Left lung (tissue), 10 donors: ENCODE data around the gene LDLRAD2. TPM values are rescaled to one million over a fixed set of nuclear protein-coding genes. Genes with fewer than 3 reads are reported as not detected.

ENCODE experiments used
- ATAC-seq: fragments of 200-7000 bp; cut with Tn5 transposase; one replicate; pipeline ENCODE4 v1.9.1; 2020; ENCODE audit warnings: moderate library complexity
- DNase-seq, 4 donors: peaks; one replicate each; pipeline ENCODE4 v3.0.0-alpha.2; 2013 to 2020
- H3K27ac ChIP-seq, 2 donors: fragments of 200-600 bp; sonication (generic) in 1 of 2; one replicate each; pipeline versions ENCODE4 v1.5.0 to v1.8.0; 2020 to 2021
- H3K27me3 ChIP-seq, 2 donors: fragments of 200-600 bp; sonication (generic) in 1 of 2; one replicate each; pipeline versions ENCODE4 v1.5.0 to v1.8.0; 2020 to 2021
- H3K36me3 ChIP-seq, 2 donors: fragments of 200-600 bp; sonication (generic) in 1 of 2; one replicate each; pipeline versions ENCODE4 v1.5.0 to v1.8.0; 2020 to 2021
- H3K4me1 ChIP-seq, 2 donors: fragments of 200-600 bp; one replicate each; pipeline ENCODE4 v1.8.0; 2021
- H3K4me3 ChIP-seq, 2 donors: fragments of 200-600 bp; sonication (generic) in 1 of 2; one replicate each; pipeline versions ENCODE4 v1.5.0 to v1.8.0; 2020 to 2021; ENCODE audit warnings: mild to moderate bottlenecking in 1 of 2
- H3K9me3 ChIP-seq, 2 donors: fragments of 200-600 bp; sonication (generic) in 1 of 2; one replicate each; pipeline versions ENCODE4 v1.5.0 to v1.8.0; 2020 to 2021
- intact Hi-C, 2 donors: fragments of 100-400 bp; cut with DNase I; formaldehyde crosslinking; loops; one replicate each; pipeline versions ENCODE4 v1.11.2 to v1.14.2; 2022
- polyA plus RNA-seq, 6 donors: library from polyadenylated mRNA; unstranded; fragments of 120-200 nt; gene quantifications; one replicate each; pipeline ENCODE4 v1.2.1, GENCODE V29; 2013; ENCODE audit not compliant: insufficient read length in 6 of 6
- total RNA-seq, 2 donors: library from RNA; stranded (reverse); fragmentation: NEBNext Ultra II Directional; extraction: Animal tissue kit (Norgen Biotek cat#: 25700); gene quantifications; one replicate each; pipeline ENCODE4 v1.2.1, GENCODE V29; 2021
- TF ChIP-seq, protein P1 (sequence below), 2 donors: fragments of 200-600 bp; sonication (generic) in 1 of 2; IDR thresholded peaks; one replicate each; pipeline versions ENCODE4 v1.5.0 to v1.8.0; 2021; ENCODE audit warnings: antibody characterized with exemption in 2 of 2
- donor health status: DM: no; HTN: yes; CAD: no.
- donor health status: DM: no; HTN: no; CAD: no.

LDLRAD2 gene
- total and polyA plus RNA-seq, 8 donors, result 0.10 to 5.9 (median 5.1) TPM

- ATAC-seq (peak; percentile 23), DNase-seq (no peak)
- TF ChIP-seq, protein P1, sequence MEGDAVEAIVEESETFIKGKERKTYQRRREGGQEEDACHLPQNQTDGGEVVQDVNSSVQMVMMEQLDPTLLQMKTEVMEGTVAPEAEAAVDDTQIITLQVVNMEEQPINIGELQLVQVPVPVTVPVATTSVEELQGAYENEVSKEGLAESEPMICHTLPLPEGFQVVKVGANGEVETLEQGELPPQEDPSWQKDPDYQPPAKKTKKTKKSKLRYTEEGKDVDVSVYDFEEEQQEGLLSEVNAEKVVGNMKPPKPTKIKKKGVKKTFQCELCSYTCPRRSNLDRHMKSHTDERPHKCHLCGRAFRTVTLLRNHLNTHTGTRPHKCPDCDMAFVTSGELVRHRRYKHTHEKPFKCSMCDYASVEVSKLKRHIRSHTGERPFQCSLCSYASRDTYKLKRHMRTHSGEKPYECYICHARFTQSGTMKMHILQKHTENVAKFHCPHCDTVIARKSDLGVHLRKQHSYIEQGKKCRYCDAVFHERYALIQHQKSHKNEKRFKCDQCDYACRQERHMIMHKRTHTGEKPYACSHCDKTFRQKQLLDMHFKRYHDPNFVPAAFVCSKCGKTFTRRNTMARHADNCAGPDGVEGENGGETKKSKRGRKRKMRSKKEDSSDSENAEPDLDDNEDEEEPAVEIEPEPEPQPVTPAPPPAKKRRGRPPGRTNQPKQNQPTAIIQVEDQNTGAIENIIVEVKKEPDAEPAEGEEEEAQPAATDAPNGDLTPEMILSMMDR (IDR thresholded peaks at IDR 0.05), result no peak
- Histone ChIP-seq H3K4me1 (peaks cover 0 to 17% of the 10 kb centered on the region in 2 donors), H3K27me3 (peaks cover 0 to 30% of the 10 kb centered on the region in 2 donors), H3K4me3 (no peak overlapping the region), H3K9me3 (no peaks in the 10 kb centered on the region), H3K36me3 (no peaks in the 10 kb centered on the region), H3K27ac (no peak overlapping the region)
- intact Hi-C loops, result no loop called here
These were observed 3.8 kb downstream of the LDLRAD2 start for GRCh38 chr1:21815724-21816321.

- intact Hi-C loops, result no loop called here
- H3K4me1 ChIP-seq, result peaks cover 0 to 17% of the 10 kb centered on the region in 2 donors
- peaks cover 0 to 30% of the 10 kb centered on the region in 2 donors for H3K27me3 ChIP-seq
- H3K36me3 ChIP-seq, result peaks cover 0 to 9% of the 10 kb centered on the region in 2 donors
- H3K9me3 ChIP-seq, result no peaks in the 10 kb centered on the region
- H3K27ac ChIP-seq, result no peak overlapping the region
- no peak overlapping the region for H3K4me3 ChIP-seq
- DNase-seq, result no peak
- ATAC-seq, result no peak
- TF ChIP-seq, protein P1 (IDR thresholded peaks at IDR 0.05), result no peak
These were observed 4.7 kb downstream of the LDLRAD2 start for GRCh38 chr1:21816602-21817302.

- H3K27me3 ChIP-seq, result peaks cover 0 to 14% of the 10 kb centered on the region in 2 donors
- ATAC-seq, result no peak
- TF ChIP-seq, protein P1 (IDR thresholded peaks at IDR 0.05), result no peak
- H3K4me3 ChIP-seq, result no peak overlapping the region
- intact Hi-C loops, result no loop called here
- H3K9me3 ChIP-seq, result no peaks in the 10 kb centered on the region
- H3K4me1 ChIP-seq, result peaks cover 0 to 17% of the 10 kb centered on the region in 2 donors
- no peak for DNase-seq
- no peak overlapping the region for H3K27ac ChIP-seq
- H3K36me3 ChIP-seq, result peaks cover 0 to 28% of the 10 kb centered on the region in 2 donors
These were observed 6.6 kb downstream of the LDLRAD2 start for GRCh38 chr1:21818656-21819055.

DNA sequence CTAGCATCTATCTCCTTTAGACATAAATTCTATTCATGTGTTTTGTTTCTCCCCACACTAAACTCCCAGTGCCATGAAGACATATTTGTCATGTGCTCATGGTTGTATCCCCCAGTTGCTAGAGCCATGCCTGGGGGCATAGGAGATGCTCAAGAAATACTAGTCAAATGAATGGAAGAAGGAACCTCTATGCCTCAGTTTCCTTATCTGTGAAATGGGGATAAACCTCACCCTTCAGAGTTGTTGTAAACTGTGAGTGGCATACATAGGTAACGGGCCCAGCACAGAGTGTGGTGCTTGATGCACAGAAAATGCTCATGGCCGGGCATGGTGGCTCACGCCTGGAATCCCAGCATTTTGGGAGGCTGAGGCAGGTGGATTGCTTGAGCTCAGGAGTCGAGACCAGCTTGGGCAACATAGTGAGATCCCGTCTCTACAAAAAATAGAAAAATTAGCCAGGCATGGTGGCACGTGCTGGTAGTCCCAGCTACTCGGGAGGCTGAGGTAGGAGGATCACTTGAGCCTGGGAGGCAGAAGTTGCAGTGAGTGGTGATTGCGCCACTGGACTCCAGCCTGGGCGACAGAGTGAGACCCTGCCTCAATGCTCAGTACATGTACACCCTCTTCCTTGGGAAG lies 8.7 kb downstream of the LDLRAD2 start:
- no peak overlapping the region for H3K4me3 ChIP-seq
- H3K27ac ChIP-seq, result no peak overlapping the region
- H3K36me3 ChIP-seq, result peaks cover 0 to 48% of the 10 kb centered on the region in 2 donors
- intact Hi-C loops, result no loop called here
- ATAC-seq (no peak), DNase-seq (no peak)
- peaks cover 0 to 7% of the 10 kb centered on the region in 2 donors for H3K4me1 ChIP-seq
- H3K9me3 ChIP-seq, result no peaks in the 10 kb centered on the region
- TF ChIP-seq, protein P1 (IDR thresholded peaks at IDR 0.05), result no peak
- H3K27me3 ChIP-seq, result no peaks in the 10 kb centered on the region

- DNase-seq (no peak), ATAC-seq (peak; percentile 3)
- no peak overlapping the region for H3K27ac ChIP-seq
- H3K9me3 ChIP-seq, result no peaks in the 10 kb centered on the region
- H3K4me3 ChIP-seq, result no peak overlapping the region
- TF ChIP-seq, protein P1 (IDR thresholded peaks at IDR 0.05), result no peak
- peaks cover 0 to 55% of the 10 kb centered on the region in 2 donors for H3K36me3 ChIP-seq
- peaks cover 0 to 4% of the 10 kb centered on the region in 2 donors for H3K4me1 ChIP-seq
- no peaks in the 10 kb centered on the region for H3K27me3 ChIP-seq
- intact Hi-C loops, result no loop called here
These were observed 9.4 kb downstream of the LDLRAD2 start for GRCh38 chr1:21821385-21822019.
